ENCODE measurements around the gene MORN5.

Gene MORN5

DNA sequence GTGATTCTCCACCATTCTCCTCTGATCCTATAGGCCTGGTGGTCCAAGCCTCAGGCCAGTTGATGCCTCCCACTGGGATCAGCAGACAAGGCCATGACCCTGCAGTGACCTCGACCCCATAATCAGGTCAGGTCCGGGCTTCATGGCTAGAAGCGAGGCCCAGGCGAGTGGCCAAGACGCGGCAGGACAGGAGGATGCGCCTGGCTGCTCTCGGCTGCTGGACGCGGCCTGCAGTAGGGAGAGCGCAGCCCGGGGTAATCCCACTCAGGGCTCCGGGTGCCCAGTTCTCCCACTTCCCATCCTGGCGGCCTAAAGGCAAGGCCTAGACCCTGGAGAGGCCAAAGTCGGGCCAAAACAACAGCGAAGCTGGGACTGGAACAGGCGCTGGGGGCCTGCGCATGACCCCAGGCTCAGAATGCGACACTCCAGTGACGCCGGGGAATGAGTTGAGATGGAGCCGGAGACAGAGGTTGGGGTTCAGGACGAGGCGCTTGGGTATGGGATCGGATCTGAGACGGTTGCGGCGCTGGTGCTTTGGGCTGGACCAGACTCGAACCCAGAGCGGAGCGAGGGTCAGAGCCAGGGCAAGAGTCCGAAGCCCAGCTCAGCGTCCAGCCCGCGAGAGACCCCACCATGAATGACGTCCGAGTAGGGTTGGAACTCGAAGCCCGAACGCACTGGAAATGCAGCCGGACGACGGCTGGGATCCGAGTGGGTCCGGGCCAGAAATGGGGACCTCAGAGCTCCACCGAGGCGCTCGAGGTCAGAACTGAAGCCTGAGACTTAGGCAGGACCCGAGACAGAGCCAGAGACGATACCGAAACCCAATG, 65.8 kb downstream of the MORN5 start:
- no peak for TF ChIP-seq MYC (IDR thresholded peaks at IDR 0.05; ENCODE audit: low read depth, low read length)
- TF ChIP-seq, protein P1, sequence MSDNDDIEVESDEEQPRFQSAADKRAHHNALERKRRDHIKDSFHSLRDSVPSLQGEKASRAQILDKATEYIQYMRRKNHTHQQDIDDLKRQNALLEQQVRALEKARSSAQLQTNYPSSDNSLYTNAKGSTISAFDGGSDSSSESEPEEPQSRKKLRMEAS (IDR thresholded peaks at IDR 0.05; ENCODE audit: low read depth, low read length): no peak
- TF ChIP-seq, protein P2, sequence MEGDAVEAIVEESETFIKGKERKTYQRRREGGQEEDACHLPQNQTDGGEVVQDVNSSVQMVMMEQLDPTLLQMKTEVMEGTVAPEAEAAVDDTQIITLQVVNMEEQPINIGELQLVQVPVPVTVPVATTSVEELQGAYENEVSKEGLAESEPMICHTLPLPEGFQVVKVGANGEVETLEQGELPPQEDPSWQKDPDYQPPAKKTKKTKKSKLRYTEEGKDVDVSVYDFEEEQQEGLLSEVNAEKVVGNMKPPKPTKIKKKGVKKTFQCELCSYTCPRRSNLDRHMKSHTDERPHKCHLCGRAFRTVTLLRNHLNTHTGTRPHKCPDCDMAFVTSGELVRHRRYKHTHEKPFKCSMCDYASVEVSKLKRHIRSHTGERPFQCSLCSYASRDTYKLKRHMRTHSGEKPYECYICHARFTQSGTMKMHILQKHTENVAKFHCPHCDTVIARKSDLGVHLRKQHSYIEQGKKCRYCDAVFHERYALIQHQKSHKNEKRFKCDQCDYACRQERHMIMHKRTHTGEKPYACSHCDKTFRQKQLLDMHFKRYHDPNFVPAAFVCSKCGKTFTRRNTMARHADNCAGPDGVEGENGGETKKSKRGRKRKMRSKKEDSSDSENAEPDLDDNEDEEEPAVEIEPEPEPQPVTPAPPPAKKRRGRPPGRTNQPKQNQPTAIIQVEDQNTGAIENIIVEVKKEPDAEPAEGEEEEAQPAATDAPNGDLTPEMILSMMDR (IDR thresholded peaks at IDR 0.05; ENCODE audit: low read depth, low read length): no peak
- TF ChIP-seq POLR2A (IDR thresholded peaks at IDR 0.05; ENCODE audit: extremely low read depth, insufficient read length): no peak
- no peak for DNase-seq (ENCODE audit: low read depth)
- no peak overlapping the region for H3K4me3 ChIP-seq (ENCODE audit: low read depth, low read length)

DNA sequence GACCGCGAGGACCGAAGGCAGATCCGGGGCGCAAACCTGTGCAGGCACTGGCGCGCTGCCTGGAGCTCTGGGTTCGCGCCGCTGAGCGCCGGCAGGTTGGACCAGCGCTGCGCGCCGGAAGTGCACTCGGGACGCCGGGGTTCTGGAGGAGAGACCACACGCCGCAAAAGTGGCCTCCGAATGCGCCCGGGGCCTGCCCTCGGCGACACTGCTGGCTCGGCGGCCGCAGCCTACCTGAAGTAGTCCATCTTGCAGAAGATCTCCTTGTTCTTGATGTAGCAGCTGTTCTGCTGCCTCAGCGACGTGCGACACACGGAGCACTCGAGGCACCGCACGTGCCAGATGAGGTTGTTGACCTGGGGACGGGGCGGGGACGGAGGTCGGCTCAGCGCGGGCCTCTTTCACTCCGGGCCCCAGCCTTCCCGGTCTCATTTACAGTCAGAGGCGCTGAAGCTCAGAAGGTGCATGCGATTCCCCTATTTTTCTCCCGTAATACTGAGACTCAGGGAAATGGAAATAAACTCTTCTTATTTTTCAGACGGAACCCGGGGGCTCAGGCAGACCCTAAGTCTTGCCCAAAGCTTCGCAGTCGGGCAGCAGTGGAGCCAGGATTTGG, 66.5 kb downstream of the MORN5 start:
- DNase-seq (ENCODE audit: low read depth): no peak
- TF ChIP-seq, protein P2 (IDR thresholded peaks at IDR 0.05; ENCODE audit: low read depth, low read length): no peak
- no peak for TF ChIP-seq MYC (IDR thresholded peaks at IDR 0.05; ENCODE audit: low read depth, low read length)
- TF ChIP-seq, protein P1 (IDR thresholded peaks at IDR 0.05; ENCODE audit: low read depth, low read length): no peak
- no peak for TF ChIP-seq POLR2A (IDR thresholded peaks at IDR 0.05; ENCODE audit: extremely low read depth, insufficient read length)
- no peak overlapping the region for H3K4me3 ChIP-seq (ENCODE audit: low read depth, low read length)

DNA sequence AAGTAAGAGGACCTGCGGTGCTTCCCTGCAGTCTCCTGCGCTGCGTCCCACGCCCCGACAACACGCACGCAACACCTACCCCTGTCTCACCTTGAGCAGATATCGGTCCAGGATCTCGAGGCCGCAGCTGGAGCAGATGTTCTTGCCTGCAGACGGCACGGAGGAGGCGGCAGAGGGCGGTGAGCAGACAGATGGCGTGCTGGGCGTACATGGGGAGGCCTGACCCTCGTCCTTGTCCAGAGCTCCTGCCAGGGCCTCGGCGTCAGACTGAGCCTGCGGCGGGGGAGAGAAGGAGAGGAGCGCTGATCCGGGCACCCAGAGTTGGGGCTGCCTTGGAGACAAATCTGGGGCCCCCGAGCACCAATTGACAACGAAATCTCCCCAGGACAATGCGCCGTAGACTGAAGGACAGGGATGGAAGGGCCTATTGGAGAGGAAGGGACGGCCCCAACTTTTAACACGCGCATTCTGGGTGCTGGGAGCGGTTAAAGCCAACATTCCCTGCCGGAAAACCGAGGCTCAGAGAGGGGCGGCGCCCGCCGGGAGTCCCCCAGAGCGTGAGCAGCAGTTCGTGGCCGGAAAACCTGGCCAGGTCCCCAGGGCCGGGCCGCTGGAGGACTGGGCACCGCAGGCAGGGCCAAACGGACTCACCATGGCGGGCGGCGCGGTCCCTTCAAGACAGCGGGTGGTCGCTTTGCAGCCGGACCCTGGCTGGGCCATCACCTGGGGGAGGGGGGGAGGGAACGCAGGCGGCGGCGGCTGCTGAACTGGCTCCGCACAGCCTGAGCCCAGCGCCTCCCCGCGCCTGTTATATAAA, 67.3 kb downstream of the MORN5 start:
- DNase-seq (ENCODE audit: low read depth): no peak
- TF ChIP-seq POLR2A (IDR thresholded peaks at IDR 0.05; ENCODE audit: extremely low read depth, insufficient read length) (no peak), MYC (IDR thresholded peaks at IDR 0.05; ENCODE audit: low read depth, low read length) (no peak)
- TF ChIP-seq, protein P1 (IDR thresholded peaks at IDR 0.05; ENCODE audit: low read depth, low read length): no peak
- TF ChIP-seq, protein P2 (IDR thresholded peaks at IDR 0.05; ENCODE audit: low read depth, low read length): no peak
- H3K4me3 ChIP-seq (ENCODE audit: low read depth, low read length): no peak overlapping the region

GRCh38 chr9:122227575-122227900, 67.8 kb downstream of the MORN5 start:
- peak overlapping the region; percentile 36 for H3K4me3 ChIP-seq (ENCODE audit: low read depth, low read length)
- no peak for DNase-seq (ENCODE audit: low read depth)
- TF ChIP-seq MYC (IDR thresholded peaks at IDR 0.05; ENCODE audit: low read depth, low read length): no peak
- TF ChIP-seq, protein P2 (IDR thresholded peaks at IDR 0.05; ENCODE audit: low read depth, low read length): no peak
- TF ChIP-seq, protein P1 (IDR thresholded peaks at IDR 0.05; ENCODE audit: low read depth, low read length): no peak
- no peak for TF ChIP-seq POLR2A (IDR thresholded peaks at IDR 0.05; ENCODE audit: extremely low read depth, insufficient read length)

DNA sequence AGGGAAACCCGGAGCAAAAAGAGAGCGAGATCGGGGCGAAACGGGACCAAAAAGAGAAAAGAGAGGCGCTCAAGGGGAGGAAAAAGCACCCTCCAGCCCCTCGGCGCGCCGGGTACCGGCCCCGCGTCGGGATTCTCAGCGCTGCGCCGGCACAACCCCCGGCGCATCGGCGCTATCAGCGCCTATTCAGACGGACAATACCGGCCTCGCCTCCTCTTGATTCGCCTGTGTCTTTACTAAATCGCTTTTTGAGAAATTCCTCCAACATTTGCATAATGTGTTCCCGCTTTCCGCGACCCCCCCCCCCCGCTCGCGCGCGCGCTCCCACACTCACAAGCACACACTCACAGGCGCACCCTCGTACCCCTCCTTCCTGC, 68.5 kb downstream of the MORN5 start:
- no peak for TF ChIP-seq POLR2A (IDR thresholded peaks at IDR 0.05; ENCODE audit: extremely low read depth, insufficient read length)
- TF ChIP-seq, protein P2 (IDR thresholded peaks at IDR 0.05; ENCODE audit: low read depth, low read length): no peak
- TF ChIP-seq, protein P1 (IDR thresholded peaks at IDR 0.05; ENCODE audit: low read depth, low read length): no peak
- no peak for TF ChIP-seq MYC (IDR thresholded peaks at IDR 0.05; ENCODE audit: low read depth, low read length)
- DNase-seq (ENCODE audit: low read depth): peak; percentile 43
- peak overlapping the region; percentile 46 for H3K4me3 ChIP-seq (ENCODE audit: low read depth, low read length)
